HepG2 (cell line): ENCODE data around the gene JADE2. TPM values are rescaled to one million over a fixed set of nuclear protein-coding genes. Genes with fewer than 3 reads are reported as not detected.

ENCODE experiments used
- CBX5 ChIP-seq: sonication (generic); formaldehyde crosslinking; IDR thresholded peaks from 2 replicates; pipeline ENCODE4 v1.4.0; 2020; ENCODE audit warnings: missing genetic modification reagents, borderline replicate concordance
- FOXM1 ChIP-seq: sonication (generic); formaldehyde crosslinking; IDR thresholded peaks from 2 replicates; pipeline ENCODE4 v1.5.0; 2020; ENCODE audit warnings: missing genetic modification reagents
- HIVEP1 ChIP-seq: sonication (generic); formaldehyde crosslinking; IDR thresholded peaks from 2 replicates; pipeline ENCODE4 v1.4.0; 2020; ENCODE audit warnings: mild to moderate bottlenecking, missing genetic modification reagents
- NPAS2 ChIP-seq: sonication (generic); formaldehyde crosslinking; IDR thresholded peaks from 2 replicates; pipeline ENCODE4 v1.8.0; 2022; ENCODE audit warnings: mild to moderate bottlenecking, missing genetic modification reagents, borderline replicate concordance
- PHF5A ChIP-seq: IDR thresholded peaks from one replicate; pipeline ENCODE4 v1.6.1; 2018; ENCODE audit warnings: low read depth, missing genetic modification reagents; ENCODE audit not compliant: unreplicated experiment
- SETDB1 ChIP-seq: sonication (generic); formaldehyde crosslinking; IDR thresholded peaks from 2 replicates; pipeline ENCODE4 v1.5.1; 2020; ENCODE audit warnings: missing genetic modification reagents, mild to moderate bottlenecking, borderline replicate concordance
- ZMYM2 ChIP-seq: sonication (generic); formaldehyde crosslinking; IDR thresholded peaks from 2 replicates; pipeline ENCODE4 v1.8.0; 2022; ENCODE audit warnings: mild to moderate bottlenecking, missing genetic modification reagents
- ZNF124 ChIP-seq: sonication (generic); formaldehyde crosslinking; IDR thresholded peaks from 2 replicates; pipeline ENCODE4 v1.4.0; 2020; ENCODE audit warnings: missing genetic modification reagents
- ZNF30 ChIP-seq: sonication (generic); formaldehyde crosslinking; IDR thresholded peaks from 2 replicates; pipeline ENCODE4 v1.5.0; 2020; ENCODE audit warnings: mild to moderate bottlenecking, missing genetic modification reagents
- ZNF44 ChIP-seq: sonication (generic); formaldehyde crosslinking; IDR thresholded peaks from 2 replicates; pipeline ENCODE4 v1.5.1; 2020; ENCODE audit warnings: mild to moderate bottlenecking, missing genetic modification reagents
- ZNF562 ChIP-seq: sonication (generic); formaldehyde crosslinking; IDR thresholded peaks from 2 replicates; pipeline ENCODE4 v1.8.0; 2022; ENCODE audit warnings: missing genetic modification reagents, borderline replicate concordance
- ZNF724P ChIP-seq: sonication (generic); formaldehyde crosslinking; IDR thresholded peaks from 2 replicates; pipeline ENCODE4 v1.8.0; 2022; ENCODE audit warnings: missing genetic modification reagents, borderline replicate concordance
- polyA plus RNA-seq, 8 experiments: library from polyadenylated mRNA; depleted of rRNA in 3 of 8; stranded (reverse) in 7 of 8; unstranded in 1 of 8; fragments of >200 nt; fragmentation: Illumina TruSeq in 4 of 8; extraction: Trizol in 4 of 8; gene quantifications; 2 replicates each; pipeline versions ENCODE4 v1.2.1 to v1.2.3, GENCODE V29; 2011 to 2016; ENCODE audit warnings: low read depth in 4 of 8, missing spikeins in 1 of 8, mixed read lengths in 1 of 8; ENCODE audit not compliant: insufficient read depth in 1 of 8
- total RNA-seq, 5 experiments: library from RNA; depleted of rRNA; stranded (reverse); fragments of >200 nt; fragmentation: Illumina TruSeq; extraction: Trizol; gene quantifications; 2 replicates each; pipeline ENCODE4 v1.2.3, GENCODE V29; 2016; ENCODE audit warnings: low read depth in 1 of 5
- TF ChIP-seq, protein P1 (sequence below): sonication (generic); formaldehyde crosslinking; IDR thresholded peaks from 2 replicates; pipeline ENCODE4 v1.4.0; 2020; ENCODE audit warnings: missing genetic modification reagents
- TF ChIP-seq, protein P2 (sequence below): IDR thresholded peaks from 2 replicates; pipeline ENCODE4 v1.6.1; 2012; ENCODE audit warnings: inconsistent platforms
- TF ChIP-seq, protein P3 (sequence below): sonication (generic); formaldehyde crosslinking; IDR thresholded peaks from 2 replicates; pipeline ENCODE4 v1.4.0; 2020; ENCODE audit warnings: mild to moderate bottlenecking, missing genetic modification reagents, borderline replicate concordance
- TF ChIP-seq, protein P4 (sequence below): sonication (generic); formaldehyde crosslinking; IDR thresholded peaks from 2 replicates; pipeline ENCODE4 v1.4.0; 2020; ENCODE audit warnings: missing genetic modification reagents, borderline replicate concordance
- TF ChIP-seq, protein P5 (sequence below): sonication (generic); formaldehyde crosslinking; IDR thresholded peaks from 2 replicates; pipeline ENCODE4 v1.9.0; 2021; ENCODE audit warnings: missing genetic modification reagents, mild to moderate bottlenecking, borderline replicate concordance

The JADE2 gene
- total and polyA plus RNA-seq, 2 of the 13 experiments (the other 11 are each of a cell fraction or from before 2014, with no cell fraction given) = 7.5 to 15.1 TPM

DNA sequence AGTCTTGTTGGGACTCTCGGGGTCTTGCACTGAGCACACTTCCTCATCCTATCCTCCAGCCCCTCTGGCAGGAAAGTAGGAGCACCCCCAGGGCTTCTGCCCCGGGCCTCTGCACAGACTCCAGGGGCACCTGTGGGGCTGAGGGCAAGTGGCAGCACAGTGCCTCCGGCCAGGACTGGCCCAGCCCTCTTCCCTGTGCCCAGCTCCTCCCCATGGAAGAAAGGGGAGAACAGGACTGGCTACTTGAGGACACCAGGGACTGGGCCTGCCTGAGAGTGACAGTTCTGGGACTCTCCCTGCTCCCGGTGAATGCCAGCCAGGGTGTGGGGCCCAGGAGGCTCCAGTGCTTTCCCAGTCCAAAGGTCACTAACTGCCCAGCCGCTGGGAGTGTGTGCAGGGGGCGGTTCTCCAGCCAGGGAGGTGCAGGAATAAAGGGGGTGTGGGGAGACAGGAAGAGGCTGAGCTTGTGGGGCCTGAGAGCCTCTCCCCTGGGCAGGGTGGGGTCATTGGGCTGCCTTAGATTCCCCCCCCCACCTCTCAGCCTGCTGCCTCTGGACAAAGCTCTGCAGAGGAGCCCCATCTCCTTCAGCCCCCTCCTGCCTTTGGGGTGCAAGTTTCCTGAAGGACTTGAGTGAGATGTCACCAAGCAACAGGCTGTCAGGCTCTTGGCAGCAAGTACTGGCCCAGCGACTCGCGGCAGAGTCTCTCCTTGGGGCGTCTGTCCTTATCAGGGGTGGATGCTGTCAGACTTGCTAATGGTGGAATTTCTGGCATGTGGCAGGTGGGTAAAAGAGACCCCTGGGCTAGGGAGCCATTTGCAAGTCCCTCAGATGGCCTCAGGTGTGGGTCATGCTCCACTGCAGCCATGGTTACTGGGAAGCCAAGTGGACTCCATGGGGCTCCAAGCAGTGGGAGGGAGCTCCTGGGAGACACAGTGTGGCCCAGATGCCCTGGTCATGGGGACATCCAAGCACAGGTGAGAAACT lies 19.1 kb upstream of the JADE2 start (continued):
- TF ChIP-seq, protein P1, sequence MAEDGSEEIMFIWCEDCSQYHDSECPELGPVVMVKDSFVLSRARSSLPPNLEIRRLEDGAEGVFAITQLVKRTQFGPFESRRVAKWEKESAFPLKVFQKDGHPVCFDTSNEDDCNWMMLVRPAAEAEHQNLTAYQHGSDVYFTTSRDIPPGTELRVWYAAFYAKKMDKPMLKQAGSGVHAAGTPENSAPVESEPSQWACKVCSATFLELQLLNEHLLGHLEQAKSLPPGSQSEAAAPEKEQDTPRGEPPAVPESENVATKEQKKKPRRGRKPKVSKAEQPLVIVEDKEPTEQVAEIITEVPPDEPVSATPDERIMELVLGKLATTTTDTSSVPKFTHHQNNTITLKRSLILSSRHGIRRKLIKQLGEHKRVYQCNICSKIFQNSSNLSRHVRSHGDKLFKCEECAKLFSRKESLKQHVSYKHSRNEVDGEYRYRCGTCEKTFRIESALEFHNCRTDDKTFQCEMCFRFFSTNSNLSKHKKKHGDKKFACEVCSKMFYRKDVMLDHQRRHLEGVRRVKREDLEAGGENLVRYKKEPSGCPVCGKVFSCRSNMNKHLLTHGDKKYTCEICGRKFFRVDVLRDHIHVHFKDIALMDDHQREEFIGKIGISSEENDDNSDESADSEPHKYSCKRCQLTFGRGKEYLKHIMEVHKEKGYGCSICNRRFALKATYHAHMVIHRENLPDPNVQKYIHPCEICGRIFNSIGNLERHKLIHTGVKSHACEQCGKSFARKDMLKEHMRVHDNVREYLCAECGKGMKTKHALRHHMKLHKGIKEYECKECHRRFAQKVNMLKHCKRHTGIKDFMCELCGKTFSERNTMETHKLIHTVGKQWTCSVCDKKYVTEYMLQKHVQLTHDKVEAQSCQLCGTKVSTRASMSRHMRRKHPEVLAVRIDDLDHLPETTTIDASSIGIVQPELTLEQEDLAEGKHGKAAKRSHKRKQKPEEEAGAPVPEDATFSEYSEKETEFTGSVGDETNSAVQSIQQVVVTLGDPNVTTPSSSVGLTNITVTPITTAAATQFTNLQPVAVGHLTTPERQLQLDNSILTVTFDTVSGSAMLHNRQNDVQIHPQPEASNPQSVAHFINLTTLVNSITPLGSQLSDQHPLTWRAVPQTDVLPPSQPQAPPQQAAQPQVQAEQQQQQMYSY (CRISPR knock-in tag) = no peak
- TF ChIP-seq, protein P2, sequence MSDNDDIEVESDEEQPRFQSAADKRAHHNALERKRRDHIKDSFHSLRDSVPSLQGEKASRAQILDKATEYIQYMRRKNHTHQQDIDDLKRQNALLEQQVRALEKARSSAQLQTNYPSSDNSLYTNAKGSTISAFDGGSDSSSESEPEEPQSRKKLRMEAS = peak; percentile 46
- TF ChIP-seq, protein P3, sequence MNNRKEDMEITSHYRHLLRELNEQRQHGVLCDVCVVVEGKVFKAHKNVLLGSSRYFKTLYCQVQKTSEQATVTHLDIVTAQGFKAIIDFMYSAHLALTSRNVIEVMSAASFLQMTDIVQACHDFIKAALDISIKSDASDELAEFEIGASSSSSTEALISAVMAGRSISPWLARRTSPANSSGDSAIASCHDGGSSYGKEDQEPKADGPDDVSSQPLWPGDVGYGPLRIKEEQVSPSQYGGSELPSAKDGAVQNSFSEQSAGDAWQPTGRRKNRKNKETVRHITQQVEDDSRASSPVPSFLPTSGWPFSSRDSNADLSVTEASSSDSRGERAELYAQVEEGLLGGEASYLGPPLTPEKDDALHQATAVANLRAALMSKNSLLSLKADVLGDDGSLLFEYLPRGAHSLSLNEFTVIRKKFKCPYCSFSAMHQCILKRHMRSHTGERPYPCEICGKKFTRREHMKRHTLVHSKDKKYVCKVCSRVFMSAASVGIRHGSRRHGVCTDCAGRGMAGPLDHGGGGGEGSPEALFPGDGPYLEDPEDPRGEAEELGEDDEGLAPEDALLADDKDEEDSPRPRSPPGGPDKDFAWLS (CRISPR knock-in tag) = 0 out of 2 replicates have a peak, but pooled peaks have one; percentile 38
- TF ChIP-seq PHF5A (no peak), ZMYM2 (peak; percentile 100), NPAS2 (CRISPR knock-in tag) (no peak), ZNF562 (no peak), HIVEP1 (CRISPR knock-in tag) (peak; percentile 94), ZNF724P (no peak), ZNF44 (CRISPR knock-in tag) (no peak), ZNF124 (CRISPR knock-in tag) (peak; percentile 81; the same call in 1 of the 2 replicates), CBX5 (CRISPR knock-in tag) (peak; percentile 77; the same call in 1 of the 2 replicates), ZNF30 (CRISPR knock-in tag) (no peak), FOXM1 (CRISPR knock-in tag) (no peak), SETDB1 (CRISPR knock-in tag) (no peak)
- TF ChIP-seq, protein P4, sequence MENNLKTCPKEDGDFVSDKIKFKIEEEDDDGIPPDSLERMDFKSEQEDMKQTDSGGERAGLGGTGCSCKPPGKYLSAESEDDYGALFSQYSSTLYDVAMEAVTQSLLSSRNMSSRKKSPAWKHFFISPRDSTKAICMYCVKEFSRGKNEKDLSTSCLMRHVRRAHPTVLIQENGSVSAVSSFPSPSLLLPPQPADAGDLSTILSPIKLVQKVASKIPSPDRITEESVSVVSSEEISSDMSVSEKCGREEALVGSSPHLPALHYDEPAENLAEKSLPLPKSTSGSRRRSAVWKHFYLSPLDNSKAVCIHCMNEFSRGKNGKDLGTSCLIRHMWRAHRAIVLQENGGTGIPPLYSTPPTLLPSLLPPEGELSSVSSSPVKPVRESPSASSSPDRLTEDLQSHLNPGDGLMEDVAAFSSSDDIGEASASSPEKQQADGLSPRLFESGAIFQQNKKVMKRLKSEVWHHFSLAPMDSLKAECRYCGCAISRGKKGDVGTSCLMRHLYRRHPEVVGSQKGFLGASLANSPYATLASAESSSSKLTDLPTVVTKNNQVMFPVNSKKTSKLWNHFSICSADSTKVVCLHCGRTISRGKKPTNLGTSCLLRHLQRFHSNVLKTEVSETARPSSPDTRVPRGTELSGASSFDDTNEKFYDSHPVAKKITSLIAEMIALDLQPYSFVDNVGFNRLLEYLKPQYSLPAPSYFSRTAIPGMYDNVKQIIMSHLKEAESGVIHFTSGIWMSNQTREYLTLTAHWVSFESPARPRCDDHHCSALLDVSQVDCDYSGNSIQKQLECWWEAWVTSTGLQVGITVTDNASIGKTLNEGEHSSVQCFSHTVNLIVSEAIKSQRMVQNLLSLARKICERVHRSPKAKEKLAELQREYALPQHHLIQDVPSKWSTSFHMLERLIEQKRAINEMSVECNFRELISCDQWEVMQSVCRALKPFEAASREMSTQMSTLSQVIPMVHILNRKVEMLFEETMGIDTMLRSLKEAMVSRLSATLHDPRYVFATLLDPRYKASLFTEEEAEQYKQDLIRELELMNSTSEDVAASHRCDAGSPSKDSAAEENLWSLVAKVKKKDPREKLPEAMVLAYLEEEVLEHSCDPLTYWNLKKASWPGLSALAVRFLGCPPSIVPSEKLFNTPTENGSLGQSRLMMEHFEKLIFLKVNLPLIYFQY (CRISPR knock-in tag) = peak; percentile 91; the same call in 1 of the 2 replicates
- TF ChIP-seq, protein P5, sequence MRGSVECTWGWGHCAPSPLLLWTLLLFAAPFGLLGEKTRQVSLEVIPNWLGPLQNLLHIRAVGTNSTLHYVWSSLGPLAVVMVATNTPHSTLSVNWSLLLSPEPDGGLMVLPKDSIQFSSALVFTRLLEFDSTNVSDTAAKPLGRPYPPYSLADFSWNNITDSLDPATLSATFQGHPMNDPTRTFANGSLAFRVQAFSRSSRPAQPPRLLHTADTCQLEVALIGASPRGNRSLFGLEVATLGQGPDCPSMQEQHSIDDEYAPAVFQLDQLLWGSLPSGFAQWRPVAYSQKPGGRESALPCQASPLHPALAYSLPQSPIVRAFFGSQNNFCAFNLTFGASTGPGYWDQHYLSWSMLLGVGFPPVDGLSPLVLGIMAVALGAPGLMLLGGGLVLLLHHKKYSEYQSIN (CRISPR knock-in tag) = no peak
